PC-9 (cell line): ENCODE data around the gene COL5A3. TPM values are rescaled to one million over a fixed set of nuclear protein-coding genes. Genes with fewer than 3 reads are reported as not detected.

Experiments
- BruUV-seq: library from RNA; stranded (reverse); fragments of 400-500 nt; replicated peaks from 2 replicates; lab custom pipeline; 2021; lab: Mats Ljungman, UMichigan
- CTCF ChIA-PET: fragments of 300-600 bp; sonication (Branson Sonifier 250); formaldehyde crosslinking; loops from one replicate; lab custom pipeline; 2022; ENCODE audit warnings: antibody characterized with exemption; lab: Charles Lee
- POLR2A ChIA-PET: fragments of 300-600 bp; sonication (Branson Sonifier 250); formaldehyde crosslinking; loops from one replicate; lab custom pipeline; 2022; ENCODE audit warnings: antibody characterized with exemption; ENCODE audit not compliant: unreplicated experiment; lab: Charles Lee
- DNase-seq, 2 experiments: peaks; one replicate each; pipeline versions ENCODE4 v3.0.0 to v3.0.0-alpha.2; 2015 to 2022; ENCODE audit warnings: mixed read lengths in 1 of 2
- H2AFZ ChIP-seq: fragments of 200-600 bp; sonication (generic); 2 replicates; pipeline ENCODE4 v1.8.1; 2017; ENCODE audit warnings: antibody characterized with exemption
- H3F3A ChIP-seq: fragments of 200-600 bp; sonication (generic); 2 replicates; pipeline ENCODE4 v1.8.1; 2017; ENCODE audit warnings: antibody characterized with exemption, mild to moderate bottlenecking, low read depth; ENCODE audit not compliant: insufficient read depth
- H3K27ac ChIP-seq: fragments of 200-600 bp; sonication (generic); 2 replicates; pipeline ENCODE4 v1.6.1; 2016; ENCODE audit warnings: mixed run types
- H3K27me3 ChIP-seq: fragments of 200-600 bp; sonication (generic); 2 replicates; pipeline ENCODE4 v1.6.1; 2016; ENCODE audit warnings: low read depth, mixed run types; ENCODE audit not compliant: insufficient read depth
- H3K36me3 ChIP-seq: fragments of 200-600 bp; sonication (generic); 2 replicates; pipeline ENCODE4 v1.6.1; 2016; ENCODE audit warnings: low read depth, mixed run types
- H3K4me1 ChIP-seq: fragments of 200-600 bp; sonication (generic); replicated peaks from 2 replicates; pipeline ENCODE4 v1.6.1; 2016; ENCODE audit warnings: mixed run types; ENCODE audit not compliant: insufficient read depth
- H3K4me2 ChIP-seq: fragments of 200-600 bp; sonication (generic); 2 replicates; pipeline ENCODE4 v1.6.1; 2017; ENCODE audit warnings: mixed run types
- H3K4me3 ChIP-seq: fragments of 200-600 bp; sonication (generic); 2 replicates; pipeline ENCODE4 v1.6.1; 2016; ENCODE audit warnings: mixed run types
- H3K79me2 ChIP-seq: fragments of 200-600 bp; sonication (generic); 2 replicates; pipeline ENCODE4 v1.6.1; 2017; ENCODE audit warnings: low read depth, mixed run types
- H3K9me2 ChIP-seq: fragments of 200-600 bp; sonication (generic); 2 replicates; pipeline ENCODE4 v1.8.1; 2017; ENCODE audit warnings: mild to moderate bottlenecking; ENCODE audit not compliant: insufficient read depth
- H3K9me3 ChIP-seq: fragments of 200-600 bp; sonication (generic); 2 replicates; pipeline ENCODE4 v1.8.1; 2016; ENCODE audit warnings: low read depth; ENCODE audit not compliant: insufficient read depth
- H4K20me1 ChIP-seq: fragments of 200-600 bp; sonication (generic); 2 replicates; pipeline ENCODE4 v1.8.1; 2017; ENCODE audit not compliant: insufficient read depth
- EZH2 ChIP-seq: fragments of 200-600 bp; sonication (generic); IDR thresholded peaks from 2 replicates; pipeline ENCODE4 v1.8.0; 2017; ENCODE audit warnings: antibody characterized with exemption, low read depth
- intact Hi-C: fragments of 100-400 bp; cut with micrococcal nuclease; formaldehyde crosslinking; loops from one replicate; pipeline ENCODE4 v1.10.0; 2022; ENCODE audit not compliant: unreplicated experiment
- total RNA-seq: library from RNA; stranded (reverse); gene quantifications from 2 replicates; pipeline ENCODE4 v1.2.3, GENCODE V29; 2021
- TF ChIP-seq, protein P1 (sequence below): fragments of 200-600 bp; sonication (generic); conservative IDR thresholded peaks from 2 replicates; pipeline ENCODE4 v1.6.1; 2017; ENCODE audit warnings: mixed run types, antibody characterized with exemption, mild to moderate bottlenecking, moderate library complexity

COL5A3 gene
- total RNA-seq, 1 experiment from 2014 or later, result not detected

DNA sequence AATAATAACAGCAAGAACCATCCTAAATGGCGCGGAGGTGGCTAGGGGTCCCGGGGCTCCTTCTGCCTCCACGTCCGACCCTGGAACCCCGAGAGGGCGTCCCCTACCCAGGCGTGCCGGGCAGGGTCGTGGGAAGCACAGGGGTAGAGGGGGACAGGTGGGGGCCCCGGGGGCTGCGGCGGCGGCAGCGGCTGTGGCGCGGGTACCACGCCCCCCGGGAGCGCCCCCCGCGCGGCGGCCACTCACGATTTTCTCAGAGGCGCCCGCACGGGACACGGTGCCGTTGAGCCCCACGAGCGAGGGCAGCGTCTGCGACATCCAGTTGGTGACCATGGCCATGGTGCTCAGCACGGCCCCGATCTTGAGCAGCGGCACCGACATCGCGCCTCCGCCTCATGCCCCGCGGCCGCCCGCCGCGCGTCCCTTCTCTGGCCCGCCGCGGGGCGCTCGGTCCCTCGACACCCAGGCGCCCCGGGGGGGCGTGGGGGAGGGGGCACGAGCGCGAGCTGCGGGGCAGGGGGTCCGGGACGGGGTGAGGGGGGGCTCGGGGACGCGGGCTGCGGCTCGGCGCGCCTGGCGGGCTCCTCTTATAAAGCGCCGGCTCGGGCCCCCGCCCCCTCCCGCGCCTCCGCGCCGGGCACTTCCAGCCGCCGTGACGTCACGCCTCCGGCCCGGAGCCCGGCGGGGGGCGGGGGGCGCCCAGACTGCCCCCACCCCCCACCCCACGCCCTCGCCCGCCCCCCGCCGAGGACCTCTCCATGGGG, 96.9 kb downstream of the COL5A3 start:
- intact Hi-C loops, result loop anchor here (5.0 to 10.0 kb wide), 2 partner anchors 66 to 289 kb away; partner anchors contain the start of gene ZNF561
- Histone ChIP-seq H3K27ac (no peak overlapping the region), H3K4me2 (no peak overlapping the region), H3K9me3 (no peaks in the 10 kb centered on the region), H3K9me2 (no peaks in the 10 kb centered on the region), H3K4me1 (no peaks in the 10 kb centered on the region), H3F3A (peaks cover 15% of the 10 kb centered on the region; the same call in 1 of the 2 replicates), H2AFZ (no peak overlapping the region), H3K36me3 (no peaks in the 10 kb centered on the region), H3K27me3 (peaks cover 4% of the 10 kb centered on the region; the same call in 1 of the 2 replicates), H3K79me2 (no peaks in the 10 kb centered on the region), H3K4me3 (no peak overlapping the region), H4K20me1 (no peaks in the 10 kb centered on the region)
- POLR2A ChIA-PET, result no interaction called here
- BruUV-seq, result no TSS peak
- CTCF ChIA-PET, result interaction anchor here (0.6 kb wide), 1 partner anchor 69 kb away, joined by 3 read pairs; no protein-coding TSS in a partner anchor
- no peak for TF ChIP-seq EZH2
- TF ChIP-seq, protein P1, sequence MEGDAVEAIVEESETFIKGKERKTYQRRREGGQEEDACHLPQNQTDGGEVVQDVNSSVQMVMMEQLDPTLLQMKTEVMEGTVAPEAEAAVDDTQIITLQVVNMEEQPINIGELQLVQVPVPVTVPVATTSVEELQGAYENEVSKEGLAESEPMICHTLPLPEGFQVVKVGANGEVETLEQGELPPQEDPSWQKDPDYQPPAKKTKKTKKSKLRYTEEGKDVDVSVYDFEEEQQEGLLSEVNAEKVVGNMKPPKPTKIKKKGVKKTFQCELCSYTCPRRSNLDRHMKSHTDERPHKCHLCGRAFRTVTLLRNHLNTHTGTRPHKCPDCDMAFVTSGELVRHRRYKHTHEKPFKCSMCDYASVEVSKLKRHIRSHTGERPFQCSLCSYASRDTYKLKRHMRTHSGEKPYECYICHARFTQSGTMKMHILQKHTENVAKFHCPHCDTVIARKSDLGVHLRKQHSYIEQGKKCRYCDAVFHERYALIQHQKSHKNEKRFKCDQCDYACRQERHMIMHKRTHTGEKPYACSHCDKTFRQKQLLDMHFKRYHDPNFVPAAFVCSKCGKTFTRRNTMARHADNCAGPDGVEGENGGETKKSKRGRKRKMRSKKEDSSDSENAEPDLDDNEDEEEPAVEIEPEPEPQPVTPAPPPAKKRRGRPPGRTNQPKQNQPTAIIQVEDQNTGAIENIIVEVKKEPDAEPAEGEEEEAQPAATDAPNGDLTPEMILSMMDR, result no peak
- peak in 1 of 2 experiments; percentile 22 for DNase-seq

DNA sequence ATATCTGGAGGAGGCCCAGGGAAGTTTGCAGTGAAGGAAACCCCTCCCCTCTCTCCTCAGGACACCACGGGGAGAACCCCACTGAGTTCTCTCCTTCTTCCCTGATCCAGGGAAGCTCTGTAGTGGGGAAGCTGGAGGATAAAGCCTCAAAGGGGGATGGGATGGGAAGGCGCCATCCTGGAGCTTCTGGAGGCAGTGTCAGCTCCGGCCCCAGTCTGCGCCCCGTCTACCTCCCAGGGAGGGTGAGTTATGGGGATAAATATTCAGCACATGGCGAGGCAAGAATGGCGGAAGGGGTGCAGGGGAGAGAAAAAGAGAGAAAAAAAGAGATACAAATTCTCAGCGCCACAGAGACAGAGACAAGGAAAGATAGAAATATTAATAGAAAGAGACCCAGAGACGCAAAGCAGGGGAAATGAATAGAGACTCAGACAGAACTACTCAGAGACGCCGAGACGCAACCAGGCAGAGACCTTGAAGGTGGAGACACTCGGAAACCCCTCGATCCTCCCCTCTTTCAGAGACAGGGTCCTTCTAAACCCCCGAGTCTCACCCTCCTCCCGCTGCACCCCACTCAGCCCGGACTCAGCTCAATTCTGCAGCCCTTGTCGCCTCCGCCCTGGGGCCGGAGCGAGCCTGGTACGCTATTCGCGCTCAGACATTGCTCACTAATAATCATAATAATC, 97.6 kb downstream of the COL5A3 start:
- no peak overlapping the region for H3K4me3 ChIP-seq
- TF ChIP-seq EZH2, result no peak
- TF ChIP-seq, protein P1, result no peak
- no peaks in the 10 kb centered on the region for H3K36me3 ChIP-seq
- no peaks in the 10 kb centered on the region for H4K20me1 ChIP-seq
- no peak overlapping the region for H3K4me2 ChIP-seq
- intact Hi-C loops, result loop anchor here (5.0 to 10.0 kb wide), 2 partner anchors 65 to 288 kb away; partner anchors contain the start of gene ZNF561
- no peak for DNase-seq
- no peak overlapping the region for H3K27ac ChIP-seq
- ChIA-PET CTCF (interaction anchor here (0.6 kb wide), 1 partner anchor 68 kb away, joined by 3 read pairs; no protein-coding TSS in a partner anchor), POLR2A (no interaction called here)
- H3K9me3 ChIP-seq, result no peaks in the 10 kb centered on the region
- H3K27me3 ChIP-seq, result peaks cover 4% of the 10 kb centered on the region; the same call in 1 of the 2 replicates
- no peak overlapping the region for H2AFZ ChIP-seq
- H3K9me2 ChIP-seq, result no peaks in the 10 kb centered on the region
- BruUV-seq, result TSS peak; percentile 45
- H3K79me2 ChIP-seq, result no peaks in the 10 kb centered on the region
- H3F3A ChIP-seq, result peaks cover 15% of the 10 kb centered on the region; the same call in 1 of the 2 replicates
- no peaks in the 10 kb centered on the region for H3K4me1 ChIP-seq

DNA sequence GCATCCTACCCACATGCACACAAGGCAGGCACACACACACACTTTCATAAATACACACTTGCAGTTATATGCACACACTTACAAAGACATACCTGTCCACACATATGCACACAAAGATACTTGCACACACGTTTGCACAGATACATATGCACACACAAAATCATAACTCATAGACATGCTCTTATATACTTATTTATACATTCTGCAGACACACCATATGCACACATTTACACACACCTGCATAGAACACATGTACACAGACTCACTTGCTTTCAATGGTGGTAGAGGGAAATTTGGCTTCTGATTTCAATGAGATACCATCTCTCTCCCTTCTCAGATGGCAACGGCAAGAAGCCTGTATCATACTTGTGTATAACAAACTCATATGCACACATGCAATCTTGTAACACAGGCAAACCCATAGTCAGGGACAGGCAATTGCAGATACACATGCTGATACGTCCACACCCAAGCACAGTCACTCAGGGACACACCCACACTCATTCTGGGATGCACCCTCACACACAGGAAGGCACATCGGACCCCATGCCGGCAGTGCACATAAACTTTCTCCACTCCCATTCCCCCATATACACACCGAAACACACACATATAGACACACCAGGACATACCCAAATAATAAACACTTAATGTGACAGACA, 98.6 kb downstream of the COL5A3 start:
- Histone ChIP-seq H3K27me3 (peaks cover 4% of the 10 kb centered on the region; the same call in 1 of the 2 replicates), H3K9me2 (no peaks in the 10 kb centered on the region), H3K79me2 (no peaks in the 10 kb centered on the region), H3K9me3 (no peaks in the 10 kb centered on the region), H3K36me3 (no peaks in the 10 kb centered on the region), H3K27ac (no peak overlapping the region), H3F3A (peaks cover 15% of the 10 kb centered on the region; the same call in 1 of the 2 replicates), H2AFZ (no peak overlapping the region), H3K4me3 (no peak overlapping the region), H3K4me1 (no peaks in the 10 kb centered on the region), H4K20me1 (no peaks in the 10 kb centered on the region), H3K4me2 (no peak overlapping the region)
- ChIA-PET POLR2A (no interaction called here), CTCF (no interaction called here)
- BruUV-seq, result no TSS peak
- TF ChIP-seq, protein P1, result no peak
- no peak for TF ChIP-seq EZH2
- no peak for DNase-seq
- intact Hi-C loops, result loop anchor here (5.0 to 10.0 kb wide), 2 partner anchors 64 to 287 kb away; partner anchors contain the start of gene ZNF561
